PC-3 (cell line): ENCODE results near the gene CSMD2. TPM values are rescaled to one million over a fixed set of nuclear protein-coding genes. Genes with fewer than 3 reads are reported as not detected.

ENCODE experiments used
- ATAC-seq: fragments of 200-7000 bp; cut with Tn5 transposase; 2 replicates; pipeline ENCODE4 v1.9.1; 2020; ENCODE audit warnings: mild to moderate bottlenecking, moderate library complexity
- BruUV-seq: library from RNA; stranded (reverse); fragments of 400-500 nt; replicated peaks from 2 replicates; lab custom pipeline; 2021; lab: Mats Ljungman, UMichigan
- CTCF ChIA-PET: fragments of 300-600 bp; sonication (Branson Sonifier 250); formaldehyde crosslinking; loops from one replicate; lab custom pipeline; 2022; ENCODE audit warnings: antibody characterized with exemption; lab: Charles Lee
- POLR2A ChIA-PET: fragments of 300-600 bp; sonication (Branson Sonifier 250); formaldehyde crosslinking; loops from one replicate; lab custom pipeline; 2022; ENCODE audit warnings: antibody characterized with exemption; ENCODE audit not compliant: unreplicated experiment; lab: Charles Lee
- DNase-seq: peaks from one replicate; pipeline ENCODE4 v3.0.0-alpha.2; 2015
- H2AFZ ChIP-seq: fragments of 300-600 bp; sonication (generic); 2 replicates; pipeline ENCODE4 v1.6.0; 2016; ENCODE audit warnings: antibody characterized with exemption, low read length
- H3F3A ChIP-seq: fragments of 300-600 bp; sonication (generic); one replicate; pipeline ENCODE4 v1.6.0; 2017; ENCODE audit warnings: antibody characterized with exemption, low read length, control low read depth, mild to moderate bottlenecking; ENCODE audit not compliant: unreplicated experiment
- H3K27ac ChIP-seq: fragments of 300-600 bp; sonication (generic); 2 replicates; pipeline ENCODE4 v1.5.1; 2016; ENCODE audit warnings: mild to moderate bottlenecking, low read length
- H3K27me3 ChIP-seq: fragments of 300-600 bp; sonication (generic); 2 replicates; pipeline ENCODE4 v1.6.1; 2016; ENCODE audit warnings: low read length, mixed read lengths
- H3K36me3 ChIP-seq: fragments of 300-600 bp; sonication (generic); 2 replicates; pipeline ENCODE4 v1.6.1; 2016; ENCODE audit warnings: low read depth, mixed run types, low read length, mixed read lengths
- H3K4me1 ChIP-seq: fragments of 300-600 bp; sonication (generic); 2 replicates; pipeline ENCODE4 v1.5.1; 2016; ENCODE audit warnings: low read length; ENCODE audit not compliant: insufficient read depth
- H3K4me2 ChIP-seq: fragments of 300-600 bp; sonication (generic); 2 replicates; pipeline ENCODE4 v1.6.0; 2016; ENCODE audit warnings: low read length
- H3K4me3 ChIP-seq: fragments of 300-600 bp; sonication (generic); 2 replicates; pipeline ENCODE4 v1.5.1; 2016; ENCODE audit warnings: mild to moderate bottlenecking, low read length, mixed read lengths
- H3K79me2 ChIP-seq: fragments of 300-600 bp; sonication (generic); 2 replicates; pipeline ENCODE4 v1.6.1; 2017; ENCODE audit warnings: low read length, mixed read lengths
- H3K9ac ChIP-seq: fragments of 300-600 bp; sonication (generic); 2 replicates; pipeline ENCODE4 v1.6.0; 2016; ENCODE audit warnings: mild to moderate bottlenecking, low read length
- H3K9me2 ChIP-seq: fragments of 300-600 bp; sonication (generic); replicated peaks from 2 replicates; pipeline ENCODE4 v1.6.1; 2016; ENCODE audit warnings: mixed run types, low read length, mixed read lengths
- H3K9me3 ChIP-seq: fragments of 300-600 bp; sonication (generic); 2 replicates; pipeline ENCODE4 v1.6.1; 2016; ENCODE audit warnings: low read length, mixed read lengths
- H4K20me1 ChIP-seq: fragments of 300-600 bp; sonication (generic); 2 replicates; pipeline ENCODE4 v1.6.1; 2016; ENCODE audit warnings: low read length, mixed read lengths
- CTCF ChIP-seq: fragments of 300-600 bp; sonication (generic); conservative IDR thresholded peaks from 2 replicates; pipeline ENCODE4 v1.5.1; 2017; ENCODE audit warnings: antibody characterized with exemption, low read depth, mild to moderate bottlenecking, low read length
- EZH2 ChIP-seq: fragments of 300-600 bp; sonication (generic); IDR thresholded peaks from one replicate; pipeline ENCODE4 v1.6.1; 2017; ENCODE audit warnings: antibody characterized with exemption, mild to moderate bottlenecking, low read length; ENCODE audit not compliant: unreplicated experiment
- EZH2phosphoT487 ChIP-seq: fragments of 300-600 bp; sonication (generic); IDR thresholded peaks from 2 replicates; pipeline ENCODE4 v1.6.1; 2018; ENCODE audit warnings: mild to moderate bottlenecking, antibody characterized with exemption, low read length, borderline replicate concordance
- intact Hi-C: fragments of 100-400 bp; cut with micrococcal nuclease; formaldehyde crosslinking; loops from 2 replicates; pipeline ENCODE4 v1.9.0; 2023
- total RNA-seq: library from RNA; depleted of rRNA; stranded (reverse); fragments of >200 nt; gene quantifications from 2 replicates; pipeline ENCODE4 v1.2.3, GENCODE V29; 2014

The CSMD2 gene
- total RNA-seq, 1 experiment from 2014 or later = not detected

DNA sequence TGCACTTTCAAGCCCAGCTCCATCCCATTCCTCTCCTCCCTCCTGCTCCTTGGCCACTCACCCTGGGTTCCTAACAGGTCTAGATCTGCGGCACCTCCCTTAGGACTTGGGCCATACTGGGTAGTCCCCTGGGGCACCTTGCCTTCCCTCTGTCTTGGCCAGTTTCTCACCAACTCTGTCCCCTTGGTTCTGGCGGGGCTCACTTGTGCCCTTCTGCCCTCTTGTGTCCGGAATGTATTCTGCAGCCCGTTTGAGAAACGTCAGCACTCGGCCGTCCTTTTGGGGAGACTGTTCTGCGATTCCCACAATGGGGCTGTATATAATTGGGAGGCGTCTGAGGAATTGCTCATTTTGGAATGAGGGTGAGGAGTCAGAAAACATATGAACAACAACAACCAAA lies 530.2 kb downstream of the CSMD2 start:
- CTCF ChIA-PET = interaction anchor here (0.5 kb wide), 1 partner anchor 377 kb away, joined by 4 read pairs; no protein-coding TSS in a partner anchor
- BruUV-seq = no TSS peak
- ATAC-seq = peak; percentile 27; the same call in 1 of the 2 replicates

DNA sequence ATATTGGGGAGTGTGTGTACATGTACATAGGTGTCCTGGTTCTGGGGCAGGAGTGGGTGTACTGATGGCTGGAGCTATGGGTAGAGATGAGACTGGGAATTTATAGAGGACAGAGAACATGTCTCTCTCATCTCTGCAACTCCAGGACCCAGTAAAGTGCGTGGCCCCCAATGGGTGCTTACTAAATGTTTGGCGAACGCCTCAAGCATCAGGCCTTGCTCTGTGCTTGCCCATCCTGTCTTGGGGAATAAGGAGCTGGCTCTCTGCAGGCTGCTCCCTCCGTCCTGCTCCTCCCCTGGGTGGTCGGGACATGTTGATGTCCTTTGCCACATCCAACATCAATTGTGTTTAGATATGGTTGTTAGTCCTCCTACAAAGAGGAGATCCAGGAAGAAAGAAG lies 530.9 kb downstream of the CSMD2 start:
- DNase-seq (no peak), ATAC-seq (no peak)
- Histone ChIP-seq H3K4me2 (no peak overlapping the region), H3K79me2 (no peaks in the 10 kb centered on the region), H4K20me1 (no peaks in the 10 kb centered on the region), H3K4me3 (no peak overlapping the region), H3K27ac (no peak overlapping the region), H3K36me3 (no peaks in the 10 kb centered on the region), H2AFZ (no peak overlapping the region), H3K9me2 (no peaks in the 10 kb centered on the region), H3F3A (no peaks in the 10 kb centered on the region), H3K9ac (no peak overlapping the region), H3K27me3 (peaks cover 29% of the 10 kb centered on the region; the same call in 1 of the 2 replicates), H3K4me1 (no peaks in the 10 kb centered on the region), H3K9me3 (no peaks in the 10 kb centered on the region)
- intact Hi-C loops = loop anchor here (5.0 kb wide), 1 partner anchor 963 kb away; no protein-coding TSS in a partner anchor
- BruUV-seq = no TSS peak
- CTCF ChIA-PET = interaction anchor here (0.5 kb wide), 1 partner anchor 377 kb away, joined by 4 read pairs; no protein-coding TSS in a partner anchor
- POLR2A ChIA-PET = no interaction called here
- TF ChIP-seq EZH2phosphoT487 (no peak), EZH2 (no peak), CTCF (no peak)

More for the DNA sequence above, 530.2 kb downstream of the CSMD2 start:
- H3K79me2 ChIP-seq = no peaks in the 10 kb centered on the region
- DNase-seq = peak; percentile 47
- no peaks in the 10 kb centered on the region for H4K20me1 ChIP-seq
- H3K9me2 ChIP-seq = no peaks in the 10 kb centered on the region
- H2AFZ ChIP-seq = no peak overlapping the region
- H3K9me3 ChIP-seq = no peaks in the 10 kb centered on the region
- H3F3A ChIP-seq = no peaks in the 10 kb centered on the region
- intact Hi-C loops = loop anchor here (5.0 kb wide), 1 partner anchor 962 kb away; no protein-coding TSS in a partner anchor
- POLR2A ChIA-PET = no interaction called here
- H3K4me1 ChIP-seq = no peaks in the 10 kb centered on the region
- H3K27me3 ChIP-seq = peaks cover 30% of the 10 kb centered on the region; the same call in 1 of the 2 replicates
- TF ChIP-seq EZH2phosphoT487 = no peak
- TF ChIP-seq CTCF = peak; percentile 72
- no peak overlapping the region for H3K4me3 ChIP-seq
- no peak overlapping the region for H3K4me2 ChIP-seq
- H3K27ac ChIP-seq = no peak overlapping the region
- no peak overlapping the region for H3K9ac ChIP-seq
- H3K36me3 ChIP-seq = no peaks in the 10 kb centered on the region

DNA sequence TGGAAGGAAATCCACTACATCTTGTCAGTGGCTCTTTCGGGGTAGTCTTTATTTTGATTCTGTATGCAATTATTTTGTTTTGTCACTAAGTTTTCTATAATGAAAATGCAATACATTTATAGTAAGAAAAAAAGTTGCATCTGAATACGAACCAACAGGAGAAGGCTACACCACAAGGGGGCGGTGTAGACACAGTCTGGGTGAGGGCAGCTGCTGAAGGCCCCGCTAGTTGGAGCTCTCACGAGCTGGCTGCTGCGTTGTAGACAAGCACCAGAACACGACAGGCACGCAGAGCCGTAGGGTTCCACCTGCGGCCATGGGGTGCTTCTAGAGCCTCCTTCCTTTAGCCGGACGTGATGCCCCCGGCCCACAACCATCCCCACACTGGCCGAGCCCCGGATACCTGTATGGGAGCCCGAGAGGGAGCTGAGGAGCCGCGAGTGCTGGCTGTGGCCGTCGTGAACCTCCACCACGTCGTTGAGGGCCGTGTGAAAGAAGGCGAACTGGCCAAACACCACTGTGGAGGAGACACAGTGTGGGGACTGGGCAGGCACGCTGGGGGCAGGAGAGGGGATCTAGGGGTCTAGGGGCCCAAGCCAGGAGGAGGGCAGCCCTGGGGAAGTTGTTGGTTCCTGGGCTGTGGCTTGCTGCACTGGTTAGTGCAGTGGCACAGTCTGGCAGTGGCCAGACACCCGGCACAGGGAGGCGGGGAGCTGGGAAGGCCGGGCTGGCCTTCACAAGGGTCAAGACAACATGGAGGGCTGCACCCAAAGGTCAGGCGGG lies 531.8 kb downstream of the CSMD2 start:
- no peak overlapping the region for H2AFZ ChIP-seq
- BruUV-seq = no TSS peak
- H3K9me3 ChIP-seq = no peaks in the 10 kb centered on the region
- H3K27ac ChIP-seq = no peak overlapping the region
- DNase-seq (peak; percentile 88), ATAC-seq (peak; percentile 94)
- ChIA-PET POLR2A (interaction anchor here (0.6 kb wide), 1 partner anchor 39 kb away, joined by 3 read pairs; no protein-coding TSS in a partner anchor), CTCF (interaction anchor here (0.7 to 1.2 kb wide), 3 partner anchors 102 to 1109 kb away, joined by 3 to 10 read pairs (median 4); no protein-coding TSS in a partner anchor)
- intact Hi-C loops = loop anchor here (2.0 to 5.0 kb wide), 2 partner anchors 964 to 1110 kb away; no protein-coding TSS in a partner anchor
- no peaks in the 10 kb centered on the region for H3K36me3 ChIP-seq
- H3K9ac ChIP-seq = no peak overlapping the region
- no peaks in the 10 kb centered on the region for H3K79me2 ChIP-seq
- H4K20me1 ChIP-seq = no peaks in the 10 kb centered on the region
- no peaks in the 10 kb centered on the region for H3K9me2 ChIP-seq
- no peaks in the 10 kb centered on the region for H3K4me1 ChIP-seq
- no peak overlapping the region for H3K4me2 ChIP-seq
- peaks cover 28% of the 10 kb centered on the region; the same call in 1 of the 2 replicates for H3K27me3 ChIP-seq
- TF ChIP-seq EZH2 = no peak
- TF ChIP-seq CTCF = peak; percentile 98
- H3F3A ChIP-seq = no peaks in the 10 kb centered on the region
- no peak overlapping the region for H3K4me3 ChIP-seq
